Endothelial cell of umbilical vein (primary cell): ENCODE measurements around the gene KCNS3. TPM values are rescaled to one million over a fixed set of nuclear protein-coding genes. Genes with fewer than 3 reads are reported as not detected.

Source experiments
- BruUV-seq: library from RNA; stranded (reverse); fragments of 400-500 nt; replicated peaks from 2 replicates; lab custom pipeline; 2021; lab: Mats Ljungman, UMichigan
- CTCF ChIA-PET: fragments of 300-600, 350-600 bp; sonication (Branson Sonifier 250); formaldehyde crosslinking; loops from one replicate; lab custom pipeline; 2021; ENCODE audit warnings: antibody characterized with exemption, inconsistent platforms; lab: Charles Lee
- POLR2A ChIA-PET: fragments of 300-600, 350-600 bp; sonication (Branson Sonifier 250); formaldehyde crosslinking; loops from one replicate; lab custom pipeline; 2021; ENCODE audit warnings: antibody characterized with exemption, inconsistent platforms; lab: Charles Lee
- DNase-seq: peaks from one replicate; pipeline ENCODE4 v3.0.0-alpha.2; 2011; ENCODE audit warnings: low read depth, low spot score
- FAIRE-seq: peaks from 2 replicates; lab custom pipeline; 2011; peaks lifted over from hg19 to GRCh38; lab: Jason Lieb, UNC
- H2AFZ ChIP-seq: 2 replicates; pipeline ENCODE4 v1.6.0; 2012; ENCODE audit warnings: low read depth, low read length, control low read depth, inconsistent platforms
- H3K27ac ChIP-seq: 2 replicates; pipeline ENCODE4 v1.5.1; 2011; ENCODE audit warnings: low read depth, mild to moderate bottlenecking, control low read depth, low read length, moderate library complexity; ENCODE audit not compliant: insufficient read depth
- H3K27me3 ChIP-seq, 2 experiments: 2 replicates each; pipeline versions ENCODE4 v1.6.0 to v1.6.1; 2011; ENCODE audit warnings: low read length in 2 of 2, mixed read lengths in 1 of 2; ENCODE audit not compliant: control insufficient read depth in 2 of 2, insufficient read depth in 2 of 2
- H3K36me3 ChIP-seq, 2 experiments: 2 replicates in 1 of 2; 3 replicates in 1 of 2; pipeline ENCODE4 v1.5.1; 2011; ENCODE audit warnings: low read length in 2 of 2, mild to moderate bottlenecking in 1 of 2, moderate library complexity in 1 of 2; ENCODE audit not compliant: control insufficient read depth in 2 of 2, insufficient read depth in 2 of 2; ENCODE audit errors: extremely low read depth in 1 of 2
- H3K4me1 ChIP-seq: 3 replicates; pipeline ENCODE4 v1.5.1; 2011; ENCODE audit warnings: mild to moderate bottlenecking, low read length; ENCODE audit not compliant: control insufficient read depth, insufficient read depth; ENCODE audit errors: extremely low read depth
- H3K4me2 ChIP-seq: 2 replicates; pipeline ENCODE4 v1.6.1; 2011; ENCODE audit warnings: low read length, control low read depth, mixed read lengths; ENCODE audit not compliant: insufficient read depth
- H3K4me3 ChIP-seq, 3 experiments: fragments of 200-600 bp in 1 of 3; sonication (generic), shearing (Covaris generic) in 1 of 3; replicated peaks in 1 of 3; 2 replicates each; pipeline ENCODE4 v1.5.1; 2011 to 2016; ENCODE audit warnings: control low read depth in 3 of 3, low read length in 3 of 3, mild to moderate bottlenecking in 2 of 3, inconsistent platforms in 1 of 3, low read depth in 1 of 3, moderate library complexity in 1 of 3; ENCODE audit not compliant: insufficient read depth in 1 of 3
- H3K79me2 ChIP-seq: 2 replicates; pipeline ENCODE4 v1.6.0; 2012; ENCODE audit warnings: low read length, inconsistent platforms; ENCODE audit not compliant: control insufficient read depth, insufficient read depth
- H3K9ac ChIP-seq: replicated peaks from 2 replicates; pipeline ENCODE3; 2011; ENCODE audit warnings: low read length, control low read depth; ENCODE audit not compliant: insufficient read depth; ENCODE audit errors: extremely low read depth
- H3K9me1 ChIP-seq: replicated peaks from 3 replicates; pipeline ENCODE4 v1.6.0; 2011; ENCODE audit warnings: mild to moderate bottlenecking, low read length; ENCODE audit not compliant: control insufficient read depth, insufficient read depth; ENCODE audit errors: extremely low read depth
- H3K9me3 ChIP-seq: replicated peaks from 2 replicates; pipeline ENCODE4 v1.5.1; 2012; ENCODE audit warnings: low read length, inconsistent platforms; ENCODE audit not compliant: control insufficient read depth, insufficient read depth
- H4K20me1 ChIP-seq: replicated peaks from 2 replicates; pipeline ENCODE3; 2011; ENCODE audit warnings: mild to moderate bottlenecking, low read length; ENCODE audit not compliant: control insufficient read depth, insufficient read depth; ENCODE audit errors: extremely low read depth
- EZH2 ChIP-seq: IDR thresholded peaks from 2 replicates; pipeline ENCODE4 v1.6.1; 2012; ENCODE audit warnings: borderline replicate concordance, low read depth, mild to moderate bottlenecking, moderate library complexity, low read length, inconsistent platforms; ENCODE audit not compliant: severe bottlenecking
- FOS ChIP-seq: IDR thresholded peaks from 2 replicates; pipeline ENCODE4 v1.6.1; 2011; ENCODE audit warnings: mild to moderate bottlenecking, low read length, moderate library complexity, borderline replicate concordance; ENCODE audit not compliant: insufficient read depth
- GATA2 ChIP-seq: IDR thresholded peaks from 2 replicates; pipeline ENCODE4 v1.7.0; 2011; ENCODE audit warnings: low read depth, mild to moderate bottlenecking, moderate library complexity, mixed read lengths, low read length; ENCODE audit not compliant: insufficient read length, insufficient read depth
- JUN ChIP-seq: IDR thresholded peaks from 2 replicates; pipeline ENCODE4 v1.6.1; 2011; ENCODE audit warnings: borderline replicate concordance, low read depth; ENCODE audit not compliant: insufficient read length, insufficient read depth
- MAX ChIP-seq: IDR thresholded peaks from 2 replicates; pipeline ENCODE4 v1.6.1; 2011; ENCODE audit not compliant: insufficient read depth, insufficient read length
- MYC ChIP-seq: IDR thresholded peaks from one replicate; pipeline ENCODE4 v1.6.1; 2011; ENCODE audit warnings: mild to moderate bottlenecking, low read depth, low read length
- POLR2A ChIP-seq: IDR thresholded peaks from 2 replicates; pipeline ENCODE4 v1.6.1; 2012; ENCODE audit warnings: low read depth, mild to moderate bottlenecking, control low read depth, low read length
- POLR2AphosphoS5 ChIP-seq: IDR thresholded peaks from 2 replicates; pipeline ENCODE4 v1.6.1; 2012; ENCODE audit warnings: low read depth, mild to moderate bottlenecking, control low read depth, low read length, moderate library complexity; ENCODE audit not compliant: insufficient read depth
- dilution Hi-C: fragments of 300-500 bp; cut with MboI; formaldehyde crosslinking; loops from one replicate; pipeline ENCODE4 v1.15.0; 2019; ENCODE audit warnings: low sequenced_read_pairs; ENCODE audit not compliant: extremely low pct_ligation_motif_present
- intact Hi-C: fragments of 100-400 bp; cut with micrococcal nuclease; formaldehyde crosslinking; loops from one replicate; pipeline ENCODE4 v1.10.0; 2022
- polyA plus RNA-seq, 4 experiments: library from polyadenylated mRNA; depleted of rRNA in 3 of 4; stranded (reverse) in 3 of 4; unstranded in 1 of 4; fragments of >200 nt; gene quantifications; 2 replicates each; pipeline versions ENCODE4 v1.2.1 to v1.2.3, GENCODE V29; 2011 to 2012; ENCODE audit warnings: missing spikeins in 1 of 4
- total RNA-seq: library from RNA; stranded (reverse); gene quantifications from 2 replicates; pipeline ENCODE4 v1.2.3, GENCODE V29; 2021
- TF ChIP-seq, protein P1 (sequence below), 2 donors: IDR thresholded peaks; 1 replicate in 1 of 2; 2 replicates in 1 of 2; pipeline ENCODE4 v1.5.1; 2011; ENCODE audit warnings: low read length in 2 of 2, mild to moderate bottlenecking in 2 of 2, moderate library complexity in 2 of 2, control low read depth in 1 of 2, inconsistent platforms in 1 of 2, low read depth in 1 of 2; ENCODE audit not compliant: insufficient read depth in 1 of 2; ENCODE audit errors: extremely low read depth in 1 of 2

Gene KCNS3
- total and polyA plus RNA-seq, 2 donors (not counting 3 experiments of a cell fraction or from before 2014, with no cell fraction given): 0.75 to 2.4 TPM

- intact Hi-C loops (no loop called here), dilution Hi-C loops (no loop called here)
- CTCF ChIA-PET: no interaction called here
- Histone ChIP-seq H3K4me3 (no peak overlapping the region), H3K9me3 (no peaks in the 10 kb centered on the region), H3K36me3 (no peaks in the 10 kb centered on the region), H2AFZ (no peak overlapping the region), H3K9me1 (no peaks in the 10 kb centered on the region), H3K9ac (no peak overlapping the region), H3K79me2 (no peaks in the 10 kb centered on the region), H3K27ac (no peak overlapping the region), H3K27me3 (no peaks in the 10 kb centered on the region), H3K4me2 (no peak overlapping the region), H4K20me1 (no peaks in the 10 kb centered on the region), H3K4me1 (no peaks in the 10 kb centered on the region)
- BruUV-seq: no TSS peak
- TF ChIP-seq, protein P1, sequence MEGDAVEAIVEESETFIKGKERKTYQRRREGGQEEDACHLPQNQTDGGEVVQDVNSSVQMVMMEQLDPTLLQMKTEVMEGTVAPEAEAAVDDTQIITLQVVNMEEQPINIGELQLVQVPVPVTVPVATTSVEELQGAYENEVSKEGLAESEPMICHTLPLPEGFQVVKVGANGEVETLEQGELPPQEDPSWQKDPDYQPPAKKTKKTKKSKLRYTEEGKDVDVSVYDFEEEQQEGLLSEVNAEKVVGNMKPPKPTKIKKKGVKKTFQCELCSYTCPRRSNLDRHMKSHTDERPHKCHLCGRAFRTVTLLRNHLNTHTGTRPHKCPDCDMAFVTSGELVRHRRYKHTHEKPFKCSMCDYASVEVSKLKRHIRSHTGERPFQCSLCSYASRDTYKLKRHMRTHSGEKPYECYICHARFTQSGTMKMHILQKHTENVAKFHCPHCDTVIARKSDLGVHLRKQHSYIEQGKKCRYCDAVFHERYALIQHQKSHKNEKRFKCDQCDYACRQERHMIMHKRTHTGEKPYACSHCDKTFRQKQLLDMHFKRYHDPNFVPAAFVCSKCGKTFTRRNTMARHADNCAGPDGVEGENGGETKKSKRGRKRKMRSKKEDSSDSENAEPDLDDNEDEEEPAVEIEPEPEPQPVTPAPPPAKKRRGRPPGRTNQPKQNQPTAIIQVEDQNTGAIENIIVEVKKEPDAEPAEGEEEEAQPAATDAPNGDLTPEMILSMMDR (IDR thresholded peaks at IDR 0.05; ENCODE audit: extremely low read depth in 1 of 2, insufficient read depth in 1 of 2, low read depth in 1 of 2, low read length in 2 of 2): no peak
- TF ChIP-seq POLR2A (no peak), FOS (no peak), EZH2 (no peak), POLR2AphosphoS5 (no peak), MYC (no peak), GATA2 (no peak), JUN (no peak), MAX (no peak)
- no peak for FAIRE-seq
- no peak for DNase-seq
- POLR2A ChIA-PET: no interaction called here
Measured at GRCh38 chr2:17969661-17970060, 91.2 kb downstream of the KCNS3 start.
